ENCODE measurements around the gene PLPP3.

Gene PLPP3

DNA sequence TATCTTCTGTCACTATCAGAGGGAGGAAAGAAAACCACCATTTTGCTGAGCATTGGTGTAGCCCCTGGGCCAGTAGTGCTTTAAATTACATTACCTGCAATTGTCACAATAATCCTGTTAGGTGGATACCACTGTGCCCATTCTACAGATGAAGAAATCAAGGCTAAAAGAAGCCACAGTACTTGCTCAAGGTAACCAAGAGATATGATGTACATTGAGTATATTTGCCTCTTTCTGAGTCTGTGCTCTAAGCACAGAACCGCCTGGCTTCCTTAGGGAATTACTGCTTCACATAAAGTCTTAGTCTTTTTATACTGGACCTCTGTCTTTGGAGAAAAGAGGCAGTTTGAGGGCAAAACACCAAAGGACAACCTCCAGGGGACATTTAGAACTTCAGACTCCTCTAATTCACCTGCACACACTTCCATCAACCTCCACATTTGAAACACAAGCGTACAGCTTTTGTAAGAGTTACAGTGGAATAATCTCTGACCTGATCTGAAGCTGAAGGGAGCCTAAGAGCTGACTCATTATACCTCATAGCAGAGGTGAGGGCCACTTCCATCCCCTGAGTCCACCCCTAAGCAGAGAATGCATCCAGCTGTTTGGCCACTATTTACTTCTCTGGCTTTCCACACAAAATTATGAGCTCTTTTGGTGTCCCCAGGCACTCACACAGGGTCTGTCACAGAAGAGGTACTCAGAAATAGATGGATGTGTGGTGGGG lies 61.8 kb downstream of the PLPP3 start:
- DNase-seq = no peak

DNA sequence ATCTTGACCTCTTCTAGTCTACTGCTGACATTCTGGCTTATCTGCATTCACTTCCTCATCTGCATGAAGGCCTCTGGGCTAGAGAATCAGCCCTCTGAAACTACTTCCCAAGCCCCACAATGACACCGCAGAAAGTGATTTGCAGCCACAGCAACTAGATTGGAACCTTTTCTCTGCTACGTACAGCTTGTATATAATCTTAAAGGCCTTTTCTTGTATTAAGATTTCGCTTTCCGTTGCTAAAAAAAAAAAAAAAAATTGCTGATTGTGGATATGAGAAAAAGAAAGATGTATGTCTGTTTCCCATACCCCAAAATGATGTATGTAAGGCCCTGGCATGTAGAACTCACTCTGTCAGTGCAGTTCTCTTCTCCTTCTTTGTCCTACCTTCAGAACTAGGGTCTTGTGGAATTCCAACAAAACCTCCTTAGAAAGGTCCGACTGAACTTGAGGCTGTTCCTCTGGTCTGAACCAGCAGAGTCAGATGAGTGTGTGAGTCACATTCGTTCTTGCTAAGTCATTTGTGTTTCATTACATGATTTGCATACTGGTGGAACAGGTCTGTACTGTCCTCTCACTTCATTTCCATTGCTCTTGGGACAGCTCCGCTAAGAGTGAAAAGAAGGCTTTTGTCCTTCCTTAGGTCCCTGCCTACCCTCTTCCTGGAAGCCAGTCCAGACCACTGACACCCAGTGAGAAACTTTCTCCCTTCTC lies 62.7 kb downstream of the PLPP3 start:
- DNase-seq = no peak

- no peak for DNase-seq
These were observed 63.3 kb downstream of the PLPP3 start for GRCh38 chr1:56515898-56516538.

DNA sequence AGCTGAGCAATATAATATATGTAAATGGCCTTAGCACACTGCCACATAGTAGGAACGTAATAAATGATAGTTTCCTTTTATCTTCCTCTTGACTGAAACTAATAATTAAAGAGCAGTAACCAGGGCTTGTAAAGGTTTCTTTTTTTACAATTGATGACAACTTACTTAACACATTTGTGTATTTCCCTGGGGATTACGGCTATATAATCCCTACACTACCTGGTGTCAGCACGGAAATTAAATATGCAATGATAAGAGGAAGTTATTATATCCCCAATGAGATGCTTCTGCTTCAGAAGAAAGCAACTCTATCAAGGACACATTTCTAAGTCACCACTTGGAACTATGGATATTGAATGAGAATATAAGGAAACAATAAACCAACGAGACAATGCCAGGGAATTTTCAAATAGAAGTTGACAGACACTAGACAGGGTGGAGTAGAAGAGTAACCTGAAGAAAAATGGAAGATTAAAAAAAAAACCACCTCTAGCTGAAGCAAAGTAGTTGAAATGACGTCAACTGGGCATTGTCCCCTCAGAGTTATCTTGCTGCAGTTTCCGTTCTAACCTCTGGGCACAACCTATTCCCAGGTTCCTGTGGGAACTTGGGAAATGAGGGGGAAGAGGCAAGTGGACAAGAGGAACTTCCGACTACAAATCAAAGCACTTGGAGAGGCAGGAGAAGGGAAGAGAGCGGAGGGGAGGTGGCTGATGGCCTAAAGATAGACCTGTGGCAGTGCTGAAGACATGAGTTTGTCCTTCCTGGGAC lies 66.5 kb downstream of the PLPP3 start:
- DNase-seq = no peak

DNA sequence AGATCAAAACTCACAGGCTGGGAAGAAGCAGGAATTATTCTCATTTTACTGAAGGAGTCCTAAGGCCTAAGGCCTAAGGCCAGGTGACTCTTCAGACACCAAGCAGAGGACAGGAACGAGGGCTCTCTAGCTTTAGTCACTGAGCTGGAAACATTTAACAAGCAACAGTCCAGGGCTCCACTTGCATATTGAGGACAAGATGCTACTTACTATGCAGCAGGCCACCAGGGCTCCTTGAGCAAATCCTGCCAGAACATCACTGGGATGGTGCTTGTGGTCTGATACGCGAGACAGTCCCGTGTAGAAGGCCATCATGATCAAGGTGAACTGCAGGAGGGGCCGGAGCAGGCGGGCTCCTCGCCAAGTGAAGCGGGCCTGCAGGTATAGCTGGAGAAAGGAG lies 67.6 kb downstream of the PLPP3 start:
- no peak for DNase-seq

DNA sequence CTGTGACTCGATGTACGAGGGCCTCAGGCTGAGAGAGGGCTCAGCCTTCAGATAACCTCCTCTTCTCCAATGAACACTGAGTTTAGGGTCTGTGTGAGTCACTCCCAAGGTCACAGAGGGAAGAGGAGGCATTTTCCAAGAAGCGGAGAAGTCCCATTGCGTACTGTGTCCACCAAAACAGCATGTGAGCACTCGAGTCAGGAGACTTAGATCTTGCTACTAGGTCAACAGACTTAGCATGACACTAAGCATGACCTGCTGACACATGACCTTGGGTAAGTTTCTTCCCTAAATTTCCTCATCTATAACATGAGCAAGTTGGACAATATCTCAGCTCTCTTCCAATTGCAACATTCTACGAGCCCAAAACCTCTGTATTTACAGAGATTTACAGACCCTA lies 68.0 kb downstream of the PLPP3 start:
- no peak for DNase-seq

GRCh38 chr1:56510642-56511021 lies 68.7 kb downstream of the PLPP3 start:
- no peak for DNase-seq

GRCh38 chr1:56509713-56510641 lies 69.4 kb downstream of the PLPP3 start:
- no peak for DNase-seq

- no peak for DNase-seq
These were observed 70.8 kb downstream of the PLPP3 start for GRCh38 chr1:56508523-56508983.

GRCh38 chr1:56507925-56508522 lies 71.3 kb downstream of the PLPP3 start:
- DNase-seq = no peak

DNA sequence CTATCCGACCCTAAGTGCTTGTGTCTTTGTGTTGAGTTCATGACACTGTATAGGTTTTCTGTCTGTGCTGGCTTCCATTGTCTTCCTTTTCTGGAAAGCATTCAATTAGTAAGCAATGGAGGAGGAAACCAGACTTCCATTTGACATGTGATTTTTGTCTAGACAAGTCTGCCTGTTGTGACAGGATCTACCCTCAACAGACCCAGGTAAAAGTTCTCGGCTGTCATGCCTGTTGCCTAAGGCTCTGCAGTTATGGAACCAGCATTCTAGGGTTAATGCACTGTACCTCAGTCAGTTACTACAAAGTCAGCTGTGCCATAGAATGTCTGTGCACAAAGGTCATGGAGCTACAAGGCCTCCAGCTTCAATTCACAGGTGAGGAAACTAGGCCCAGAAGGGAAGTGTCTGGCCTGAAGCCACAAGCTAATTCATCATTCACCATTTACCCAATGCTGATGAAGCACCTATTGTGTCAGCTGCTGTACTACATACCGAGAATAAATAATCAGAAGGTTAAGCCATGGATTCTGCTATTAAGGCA lies 72.3 kb downstream of the PLPP3 start:
- no peak for DNase-seq

DNA sequence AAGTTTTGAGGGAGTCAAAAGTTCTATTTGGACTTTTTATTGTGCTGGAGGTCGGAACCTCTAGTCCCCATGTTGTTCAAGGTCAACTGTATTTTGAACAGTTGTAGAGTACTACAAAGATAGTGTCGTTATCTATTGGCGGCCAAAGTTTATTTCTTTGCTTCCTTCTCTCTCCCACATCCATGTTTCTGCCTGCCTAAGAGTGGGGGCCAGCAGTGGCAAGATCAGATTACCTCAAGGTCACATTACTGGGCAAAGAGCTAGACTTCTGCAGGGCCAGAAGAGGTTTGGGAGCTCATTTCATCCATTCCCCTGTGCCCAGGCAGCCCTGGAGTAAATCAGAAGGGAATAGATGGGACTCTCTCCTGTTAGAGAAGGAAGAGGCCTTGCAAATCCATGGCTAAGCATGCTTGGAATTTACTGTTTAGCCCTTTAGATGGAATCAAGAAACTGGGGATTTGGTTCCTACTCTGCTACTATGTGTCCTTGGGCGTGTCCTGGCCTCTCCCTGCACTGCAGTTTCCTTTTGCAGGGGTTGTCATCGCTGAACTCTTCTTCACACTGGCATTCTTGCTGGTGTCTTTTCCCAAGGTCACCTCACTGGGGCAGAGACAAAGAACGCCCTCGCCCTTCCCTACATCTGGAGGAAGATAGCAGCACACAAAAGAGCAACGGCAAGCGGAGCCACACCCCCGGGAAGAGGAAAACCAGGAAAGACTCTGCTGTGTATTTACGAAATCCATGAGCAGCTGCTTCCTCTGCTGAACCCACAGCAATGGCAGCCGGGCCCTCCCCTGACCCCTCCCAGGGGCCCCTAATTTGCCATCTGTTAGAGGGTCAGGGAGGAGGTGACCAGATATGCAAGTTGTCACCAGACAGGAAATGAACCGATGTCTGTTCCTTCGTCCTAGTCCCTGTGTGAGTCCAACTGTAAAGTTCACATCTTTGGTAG lies 73.3 kb downstream of the PLPP3 start:
- DNase-seq = no peak

DNA sequence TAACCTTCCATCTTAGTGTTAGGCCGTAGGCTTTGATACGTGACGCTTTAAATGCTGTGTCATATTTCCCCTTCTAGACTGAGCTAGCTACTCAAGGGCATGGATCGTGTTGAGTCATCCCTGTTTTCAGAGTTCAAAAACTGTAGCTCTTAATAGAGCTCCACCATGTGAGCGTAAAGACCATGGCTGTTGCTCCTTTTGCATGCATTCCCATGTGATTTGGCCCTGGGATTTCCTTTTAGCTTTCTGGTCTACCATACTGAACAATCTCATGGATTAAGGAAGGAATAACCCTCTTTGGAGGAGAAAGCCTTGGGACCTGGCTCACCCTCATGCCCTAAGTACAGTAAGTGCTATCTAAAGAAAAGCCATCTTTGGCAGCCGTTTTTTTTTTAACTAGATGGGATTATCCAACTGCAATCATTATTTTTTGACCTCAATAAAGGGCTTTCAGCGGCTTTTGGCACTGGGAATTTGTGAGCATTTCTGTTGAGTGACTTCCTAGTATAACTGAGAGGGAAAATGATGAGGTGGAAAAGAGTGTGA lies 76.6 kb downstream of the PLPP3 start:
- no peak for DNase-seq

- no peak for DNase-seq
These were observed 77.5 kb downstream of the PLPP3 start for GRCh38 chr1:56501888-56502287.

DNA sequence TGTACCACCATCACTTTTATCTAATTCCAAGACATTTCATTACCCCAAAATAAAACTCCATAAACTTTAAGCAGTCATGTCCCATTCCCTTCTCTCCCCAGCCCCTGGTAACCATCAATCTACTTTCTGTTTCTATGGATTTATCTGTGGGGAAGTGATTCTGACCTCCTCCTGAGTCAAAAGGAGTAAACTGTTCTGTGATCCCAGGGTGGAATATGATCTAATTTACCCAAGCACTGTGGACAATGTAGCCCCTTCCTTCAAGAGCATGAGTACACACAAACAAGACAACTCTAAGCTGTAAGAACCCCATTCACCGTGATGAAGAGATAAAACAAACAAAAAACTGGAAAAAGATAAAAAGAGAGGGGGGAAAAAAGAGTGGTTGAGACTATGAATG lies 77.9 kb downstream of the PLPP3 start:
- no peak for DNase-seq

DNA sequence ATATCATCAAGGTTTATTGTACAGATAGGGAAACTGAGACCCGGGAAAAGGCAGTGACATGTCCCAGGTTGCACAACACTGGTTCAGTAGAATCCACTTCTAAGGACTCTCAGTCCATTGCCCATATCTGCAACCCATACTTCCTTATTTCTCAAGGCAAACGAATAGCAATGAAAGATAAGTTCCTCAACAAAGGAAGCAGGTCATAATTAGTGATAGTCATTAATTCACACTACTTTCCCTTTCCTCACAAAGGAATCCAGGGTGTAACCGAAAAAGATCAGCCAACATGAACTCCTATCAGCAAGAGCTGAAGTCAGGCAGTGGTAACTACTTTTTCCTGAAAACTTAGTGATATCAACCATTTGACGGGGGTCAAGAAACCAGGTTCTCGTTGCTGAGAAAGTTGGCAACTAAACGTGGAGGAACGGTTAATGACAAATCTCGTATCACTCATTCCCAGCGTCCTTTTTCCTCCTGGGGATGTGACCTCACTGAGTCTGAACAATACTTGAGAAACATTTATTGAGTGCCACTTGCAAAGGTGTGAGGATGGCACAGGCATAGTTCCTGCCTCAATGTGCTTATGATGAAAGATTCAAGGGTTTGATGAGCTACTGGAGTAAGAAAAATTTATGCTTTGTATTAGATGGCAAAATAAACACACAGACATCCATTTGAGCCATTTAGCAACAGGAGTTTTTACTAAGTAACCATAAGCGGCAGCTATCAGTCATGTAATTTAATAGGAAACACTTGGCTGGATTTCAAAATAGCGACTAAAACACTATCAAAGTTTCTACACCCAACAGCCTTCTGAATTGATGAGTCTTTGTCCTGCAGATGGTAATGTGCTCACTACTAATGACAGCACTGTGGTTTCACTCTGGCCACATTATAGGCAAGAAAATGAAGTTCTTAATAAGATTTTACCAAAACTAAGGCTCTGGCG lies 82.3 kb downstream of the PLPP3 start:
- no peak for DNase-seq

- no peak for DNase-seq
These were observed 83.2 kb downstream of the PLPP3 start for GRCh38 chr1:56496158-56496557.

GRCh38 chr1:56495538-56495937 lies 83.8 kb downstream of the PLPP3 start:
- DNase-seq = no peak

DNA sequence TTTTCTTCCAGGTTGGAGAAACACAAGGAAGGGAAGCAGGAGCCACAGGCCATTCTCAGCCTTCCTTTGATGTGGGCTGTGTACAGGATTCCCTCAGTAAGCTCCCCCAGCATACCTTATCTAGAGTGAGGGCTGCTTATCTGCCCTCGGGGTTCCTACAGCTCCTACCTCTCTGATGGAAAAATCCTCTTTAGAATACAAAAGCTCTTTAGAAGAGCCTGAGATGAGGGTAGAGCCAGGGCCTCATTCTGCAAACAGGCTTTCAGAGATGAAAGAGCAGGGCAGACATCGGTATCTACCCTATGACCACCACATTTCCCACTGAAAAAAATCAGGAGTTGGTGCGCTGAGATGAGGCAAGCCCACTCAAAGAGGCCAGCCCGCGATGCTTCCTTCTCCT lies 85.1 kb downstream of the PLPP3 start:
- DNase-seq = no peak

Measured in NCI-H187 treated with DMSO at 0.1 percent for 48 hours (cell line).